GM19467 (cell line): ENCODE data around the gene ATG7.
"Not testable (repeated sequence)": the region's sequence is repeated elsewhere in the genome, so short reads cannot be mapped to it uniquely, and the experiment has no call there.

Source experiments
- ATAC-seq: cut with Tn5 transposase; IDR thresholded peaks from one replicate; pipeline ENCODE4 v1.9.1; 2021; ENCODE audit warnings: mild to moderate bottlenecking, moderate library complexity; ENCODE audit not compliant: unreplicated experiment

ATG7 gene

DNA sequence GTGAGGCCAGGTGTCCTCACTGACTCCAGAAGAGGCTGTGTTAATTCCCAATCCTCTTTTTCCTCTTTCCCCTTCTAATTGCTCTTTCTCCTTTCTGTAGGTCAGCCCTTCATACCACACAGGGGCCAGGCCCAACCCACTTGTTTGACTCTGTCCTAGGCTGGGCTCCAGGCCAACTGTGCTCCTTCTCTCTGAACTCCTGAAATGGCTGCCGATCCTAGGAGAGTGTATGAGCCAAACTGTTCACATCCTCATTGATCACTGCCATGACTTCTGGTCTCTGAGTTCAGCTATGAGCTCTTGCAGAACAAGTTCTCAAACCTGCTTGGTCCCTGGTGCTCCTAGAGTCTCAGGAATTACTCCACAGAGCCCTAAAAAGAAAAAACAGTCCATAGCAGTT is 226.4 kb downstream of the ATG7 start:
- ATAC-seq: no peak

DNA sequence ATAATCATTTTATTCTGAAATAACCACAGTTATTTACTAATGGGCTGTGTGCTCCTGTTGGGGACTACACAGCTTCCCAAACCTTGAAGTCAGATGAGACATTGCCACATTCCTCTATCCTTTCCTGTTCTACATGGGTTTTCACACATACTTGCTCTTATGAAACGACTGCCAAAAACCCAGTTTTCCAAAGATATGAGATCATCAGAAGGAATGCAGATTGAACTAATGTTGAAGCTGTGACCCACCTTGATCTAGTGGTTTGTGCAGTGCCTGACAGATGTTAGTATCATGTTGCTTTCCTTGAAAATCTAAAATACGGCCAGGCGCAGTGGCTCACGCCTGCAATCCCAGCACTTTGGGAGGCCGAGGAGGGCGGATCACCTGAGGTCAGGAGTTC is 226.9 kb downstream of the ATG7 start:
- ATAC-seq: no peak

DNA sequence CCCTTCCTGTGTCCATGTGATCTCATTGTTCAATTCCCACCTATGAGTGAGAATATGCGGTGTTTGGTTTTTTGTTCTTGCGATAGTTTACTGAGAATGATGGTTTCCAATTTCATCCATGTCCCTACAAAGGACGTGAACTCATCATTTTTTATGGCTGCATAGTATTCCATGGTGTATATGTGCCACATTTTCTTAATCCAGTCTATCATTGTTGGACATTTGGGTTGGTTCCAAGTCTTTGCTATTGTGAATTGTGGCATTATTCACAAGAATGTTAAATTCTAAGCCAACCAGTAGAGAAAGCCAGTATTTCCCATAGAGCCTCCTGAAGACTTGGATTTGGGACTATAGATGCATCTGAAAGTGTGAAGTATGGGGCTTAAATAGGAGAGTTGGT is 230.2 kb downstream of the ATG7 start:
- ATAC-seq: not testable (repeated sequence)

DNA sequence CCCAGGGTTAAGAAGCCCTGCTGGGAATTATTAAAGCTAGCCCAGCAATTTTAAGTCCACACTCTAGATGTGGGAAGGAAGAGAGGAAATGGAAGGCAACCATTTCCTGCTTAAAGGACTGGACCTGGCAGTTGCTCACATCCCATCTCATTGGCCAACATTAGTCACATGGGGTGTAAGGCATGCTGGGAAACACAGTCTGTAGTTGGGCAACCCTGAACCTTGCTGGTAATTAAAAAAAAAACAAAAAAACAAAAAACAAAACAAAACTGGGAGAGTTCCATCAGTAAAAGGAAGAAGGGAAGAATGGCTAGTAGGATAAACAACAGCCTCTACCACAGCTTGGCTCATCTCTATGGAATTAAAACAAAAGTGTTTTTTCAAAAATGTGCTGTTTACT is 235.5 kb downstream of the ATG7 start:
- no peak for ATAC-seq

DNA sequence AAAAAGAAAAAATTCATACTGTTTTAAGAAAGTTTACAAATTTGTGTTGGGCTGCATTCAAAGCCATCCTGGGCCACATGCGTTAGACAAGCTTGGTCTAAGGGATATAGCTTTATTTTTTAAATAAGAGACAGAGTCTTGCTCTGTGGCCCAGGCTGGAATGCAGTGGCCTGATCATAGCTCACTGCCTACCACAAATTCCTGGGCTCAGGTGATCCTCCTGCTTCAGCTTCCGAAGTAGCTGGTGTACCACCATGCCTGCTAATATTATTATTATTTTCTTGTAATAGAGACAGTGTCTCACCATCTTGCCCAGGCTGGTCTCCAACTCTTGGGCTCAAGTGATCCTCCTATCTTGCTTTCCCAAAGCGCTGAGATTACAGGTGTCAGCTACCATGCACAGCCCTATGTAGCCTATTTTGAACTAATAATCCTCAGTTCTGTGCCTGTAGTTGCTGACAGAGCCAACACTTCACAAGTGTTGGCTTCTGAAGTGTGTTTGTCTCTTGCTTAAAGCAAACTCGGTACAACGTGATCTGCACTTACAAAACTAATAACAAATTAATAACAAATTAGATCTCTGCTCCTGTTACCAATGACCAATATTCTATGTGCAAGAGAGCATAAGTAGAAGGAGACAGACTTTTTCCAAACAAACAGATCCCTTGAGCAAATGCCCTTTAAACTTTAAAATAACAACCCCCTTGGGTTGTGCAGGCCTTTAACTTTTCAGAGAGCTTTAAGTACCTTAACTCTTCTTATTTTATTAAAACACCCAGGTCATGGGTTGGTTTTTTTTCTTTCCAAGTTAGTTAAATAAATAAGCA is 236.4 kb downstream of the ATG7 start:
- no peak for ATAC-seq

DNA sequence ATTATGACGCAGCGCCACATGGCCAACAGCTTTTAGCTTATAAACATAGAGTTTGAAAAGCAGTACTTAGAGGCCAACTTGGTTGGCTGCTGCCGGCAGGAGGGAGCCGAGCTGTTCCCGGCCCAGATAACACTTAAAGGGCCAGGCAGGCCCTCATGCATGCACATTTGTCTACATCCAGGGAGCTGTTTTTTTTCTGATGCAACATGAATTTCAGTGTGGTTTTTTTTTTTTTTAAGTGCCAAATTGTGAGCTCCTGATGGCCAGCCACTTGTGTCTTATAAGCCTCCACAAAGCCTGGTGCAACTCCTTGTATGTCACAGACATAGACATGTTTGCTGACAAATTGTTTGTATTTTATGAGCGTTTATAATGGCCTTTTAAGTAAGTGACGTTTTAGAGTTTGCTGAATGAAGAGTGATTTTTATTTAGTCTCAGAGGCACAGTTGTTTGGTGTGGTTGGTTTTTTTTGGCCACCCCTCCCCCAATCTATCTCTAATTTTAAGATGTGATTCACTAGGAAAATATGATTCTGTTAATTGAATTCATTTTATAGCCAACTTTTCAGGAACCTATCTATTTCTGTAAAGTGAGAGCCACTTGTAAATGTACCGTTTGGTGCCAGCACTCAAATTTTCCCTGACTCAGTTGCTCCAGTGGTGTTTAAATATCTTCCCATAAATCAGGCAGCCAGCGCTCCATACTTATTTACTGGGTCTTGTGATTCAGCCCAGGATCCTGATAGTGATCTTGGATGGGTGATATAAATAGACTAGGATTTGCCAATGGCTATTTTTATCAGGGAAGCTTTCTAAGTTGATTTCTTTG is 237.2 kb downstream of the ATG7 start:
- no peak for ATAC-seq

DNA sequence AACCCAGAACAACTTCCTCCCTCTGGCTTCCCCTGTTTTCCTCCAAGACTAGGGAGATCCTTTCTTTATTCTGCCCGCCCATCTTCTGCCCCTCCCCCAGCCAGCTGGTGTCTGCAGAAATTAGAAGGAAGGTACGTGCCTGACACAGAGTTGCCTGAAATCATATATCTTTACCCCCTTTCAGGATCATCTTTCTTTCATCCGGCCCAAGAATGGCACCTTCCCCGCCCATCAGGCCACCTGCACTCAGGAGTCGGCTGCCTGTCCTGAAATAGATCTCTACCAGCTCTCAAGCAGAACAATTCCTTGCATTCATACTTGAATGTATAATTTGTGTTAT is 237.8 kb downstream of the ATG7 start:
- ATAC-seq: no peak

DNA sequence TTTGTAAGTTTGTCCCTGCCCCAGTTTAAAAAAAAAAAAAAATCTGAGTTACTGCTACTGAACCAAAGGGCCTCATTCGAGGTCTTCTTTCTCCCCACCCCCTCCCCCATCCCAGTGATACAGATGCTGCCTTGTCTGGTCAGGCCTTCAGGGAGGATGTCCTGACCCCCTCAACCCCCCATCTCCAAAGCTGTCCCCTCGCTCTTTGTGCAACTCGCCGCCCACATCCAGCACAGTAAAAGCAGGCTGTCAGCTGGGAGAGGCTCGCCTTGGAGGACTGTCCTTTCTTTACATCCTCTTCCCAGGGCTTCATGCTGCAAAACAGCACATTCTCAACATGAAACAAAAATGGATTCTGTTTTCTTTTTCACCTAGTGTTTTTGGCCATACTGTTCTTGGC is 238.2 kb downstream of the ATG7 start:
- ATAC-seq: no peak

DNA sequence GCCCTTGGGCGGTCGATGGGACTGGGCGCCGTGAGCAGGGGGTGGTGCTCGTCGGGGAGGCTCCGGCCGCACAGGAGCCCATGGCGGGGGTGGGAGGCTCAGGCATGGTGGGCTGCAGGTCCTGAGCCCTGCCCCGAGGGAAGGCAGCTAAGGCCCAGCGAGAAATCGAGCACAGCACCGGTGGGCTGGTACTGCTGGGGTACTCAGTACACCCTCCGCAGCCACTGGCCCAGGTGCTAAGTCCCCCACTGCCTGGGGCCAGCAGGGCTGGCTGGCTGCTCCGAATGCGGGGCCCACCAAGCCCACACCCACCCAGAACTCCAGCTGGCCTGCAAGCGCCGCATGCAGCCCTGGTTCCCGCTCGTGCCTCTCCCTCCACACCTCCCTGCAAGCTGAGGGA is 239.4 kb downstream of the ATG7 start:
- not testable (repeated sequence) for ATAC-seq

DNA sequence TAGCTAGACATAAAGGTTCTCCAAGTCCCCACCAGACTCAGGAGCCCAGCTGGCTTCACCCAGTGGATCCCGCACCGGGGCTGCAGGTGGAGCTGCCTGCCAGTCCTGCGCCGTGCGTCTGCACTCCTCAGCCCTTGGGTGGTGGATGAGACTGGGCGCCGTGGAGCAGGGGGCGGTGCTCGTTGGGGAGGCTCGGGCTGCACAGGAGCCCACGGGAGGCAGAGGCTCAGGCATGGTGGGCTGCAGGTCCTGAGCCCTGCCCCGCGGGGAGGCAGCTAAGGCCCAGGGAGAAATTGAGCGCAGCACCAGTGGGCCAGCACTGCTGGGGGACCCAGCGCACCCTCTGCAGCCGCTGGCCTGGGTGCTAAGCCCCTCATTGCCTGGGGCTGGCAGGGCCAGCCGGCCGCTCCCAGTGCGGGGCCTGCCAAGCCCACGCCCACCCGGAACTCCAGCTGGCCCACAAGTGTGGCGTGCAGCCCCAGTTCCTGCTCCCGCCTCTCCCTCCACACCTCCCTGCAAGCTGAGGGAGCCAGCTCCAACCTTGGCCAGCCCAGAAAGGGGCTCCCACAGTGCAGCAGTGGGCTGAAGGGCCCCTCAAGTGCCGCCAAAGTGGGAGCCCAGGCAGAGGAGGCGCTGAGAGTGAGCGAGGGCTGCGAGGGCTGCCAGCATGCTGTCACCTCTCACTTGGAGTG is 241.1 kb downstream of the ATG7 start:
- ATAC-seq: not testable (repeated sequence)

DNA sequence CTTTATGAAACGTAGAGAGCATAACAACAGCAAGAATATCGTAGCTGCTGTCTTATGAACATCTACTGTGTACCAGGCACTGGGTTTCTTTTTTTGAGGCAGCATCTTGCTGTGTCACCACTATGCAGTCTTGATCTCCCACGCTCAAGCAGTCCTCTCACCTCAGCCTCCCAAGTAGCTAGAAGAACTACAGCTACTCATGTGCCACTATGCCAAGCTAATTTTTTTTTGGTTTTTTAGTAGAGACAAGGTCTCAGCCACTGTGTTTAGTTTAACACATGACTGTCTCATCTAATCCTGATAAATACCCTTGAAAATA is 241.6 kb downstream of the ATG7 start:
- ATAC-seq: no peak

DNA sequence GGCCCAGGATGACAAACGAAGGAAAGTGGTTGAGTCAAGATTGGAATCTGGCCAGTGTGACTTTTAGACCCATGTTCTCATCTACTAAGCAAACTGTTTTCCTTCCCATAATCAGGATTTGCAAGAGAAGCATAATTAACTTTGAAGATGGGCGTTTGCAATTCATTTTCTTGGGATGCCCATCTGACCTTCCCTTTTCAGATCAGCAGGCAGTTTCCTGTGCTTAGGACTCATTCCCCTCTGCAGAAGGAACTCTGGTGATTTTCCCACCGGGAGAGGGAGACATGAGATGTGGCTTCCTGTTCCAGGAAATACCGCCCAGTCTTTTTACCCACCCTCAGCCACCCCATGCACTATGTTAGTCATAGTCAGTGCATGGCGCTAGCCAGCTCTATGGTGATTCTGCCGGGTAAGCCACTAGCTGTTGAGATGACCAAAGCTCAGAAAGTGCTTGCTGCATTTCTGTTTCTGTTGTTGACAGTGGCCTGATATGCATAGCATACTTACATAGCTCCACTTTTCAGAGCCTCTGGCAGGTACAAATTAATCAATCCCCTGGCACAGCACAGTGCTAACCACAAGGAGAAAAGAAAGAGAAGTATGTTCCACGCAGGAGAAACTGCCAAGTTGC is 242.1 kb downstream of the ATG7 start:
- no peak for ATAC-seq

DNA sequence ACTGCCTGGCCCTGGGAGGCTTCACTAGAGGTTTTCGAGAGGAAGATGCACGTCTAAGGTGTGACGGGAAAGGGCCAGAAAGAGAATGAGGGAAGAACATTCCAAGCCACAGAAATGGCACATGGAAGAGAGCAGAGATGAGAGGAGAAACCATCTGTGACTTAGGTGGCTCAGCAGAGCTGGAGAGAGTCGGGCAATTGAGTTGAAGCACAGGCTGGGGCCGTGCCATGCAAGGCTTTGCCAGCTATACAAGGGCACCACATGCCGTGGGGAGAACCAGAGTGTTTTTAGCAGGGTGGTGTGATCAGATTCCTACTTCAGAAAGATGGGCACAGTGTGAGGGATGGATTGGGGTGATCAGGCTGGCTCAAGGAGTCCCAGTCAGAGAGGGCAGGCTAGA is 245.4 kb downstream of the ATG7 start:
- ATAC-seq: no peak

DNA sequence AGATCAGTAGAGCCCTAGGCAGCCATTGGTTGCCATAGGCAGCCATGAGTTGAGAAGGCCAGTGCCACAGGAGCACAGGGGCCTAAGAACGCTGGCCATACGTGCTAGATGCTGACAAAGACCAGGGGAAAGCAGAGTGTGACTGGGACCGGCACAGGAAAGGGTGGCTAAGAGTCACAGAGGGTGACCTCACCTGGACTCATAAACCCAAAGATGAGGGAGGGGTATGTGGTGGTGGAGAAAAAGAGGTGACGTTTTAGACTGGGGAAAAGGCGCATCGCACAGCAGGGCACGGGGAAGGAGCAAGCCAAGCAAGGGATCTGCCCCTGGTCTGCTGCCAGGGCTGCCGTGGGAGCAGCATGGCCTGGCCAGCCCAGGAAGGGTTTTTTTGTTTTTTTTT is 249.0 kb downstream of the ATG7 start:
- ATAC-seq: no peak

DNA sequence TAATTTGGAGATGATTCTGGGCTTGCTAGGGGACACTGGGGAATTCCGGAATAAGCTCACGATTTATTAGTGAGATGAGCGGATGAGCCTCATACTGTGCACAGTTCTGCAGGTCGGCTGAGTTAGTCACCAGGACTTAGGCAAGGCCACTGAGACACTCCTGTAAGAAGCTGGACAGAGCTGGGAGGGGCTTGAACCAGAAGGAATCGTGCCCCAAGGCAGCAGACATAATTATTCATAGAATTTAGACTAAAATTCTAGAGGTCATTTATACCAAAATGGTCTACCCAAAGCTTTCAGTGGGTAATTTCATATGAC is 250.2 kb downstream of the ATG7 start:
- ATAC-seq: no peak

DNA sequence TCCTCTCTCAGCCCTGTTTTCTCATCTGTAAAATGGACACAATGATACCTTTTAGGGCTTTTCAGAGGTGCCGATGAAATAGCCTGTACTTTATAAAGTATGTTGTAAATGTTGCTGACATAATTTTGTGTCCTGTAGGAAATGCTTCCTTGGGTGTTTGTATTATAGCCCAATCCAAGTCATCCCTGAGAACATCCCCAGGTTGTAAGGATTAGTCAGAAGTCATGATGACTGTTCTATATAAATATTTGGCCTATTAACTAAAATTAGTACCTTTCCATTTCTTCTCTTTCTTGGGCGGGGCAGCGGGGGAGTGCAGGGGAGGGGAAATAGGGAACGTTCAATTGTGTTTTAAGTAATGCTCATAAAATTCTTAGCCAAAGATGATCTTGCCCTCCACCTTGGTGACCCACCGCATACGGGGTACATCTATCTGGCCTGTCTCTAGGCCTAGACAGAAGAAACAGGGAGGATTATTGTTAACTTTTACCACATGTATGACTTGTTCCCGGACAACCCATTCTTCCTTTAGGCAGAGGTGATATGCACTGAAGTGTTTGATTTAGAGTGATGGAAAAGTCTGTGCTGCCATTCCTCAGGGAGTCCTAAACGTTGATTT is 250.9 kb downstream of the ATG7 start:
- ATAC-seq: no peak

DNA sequence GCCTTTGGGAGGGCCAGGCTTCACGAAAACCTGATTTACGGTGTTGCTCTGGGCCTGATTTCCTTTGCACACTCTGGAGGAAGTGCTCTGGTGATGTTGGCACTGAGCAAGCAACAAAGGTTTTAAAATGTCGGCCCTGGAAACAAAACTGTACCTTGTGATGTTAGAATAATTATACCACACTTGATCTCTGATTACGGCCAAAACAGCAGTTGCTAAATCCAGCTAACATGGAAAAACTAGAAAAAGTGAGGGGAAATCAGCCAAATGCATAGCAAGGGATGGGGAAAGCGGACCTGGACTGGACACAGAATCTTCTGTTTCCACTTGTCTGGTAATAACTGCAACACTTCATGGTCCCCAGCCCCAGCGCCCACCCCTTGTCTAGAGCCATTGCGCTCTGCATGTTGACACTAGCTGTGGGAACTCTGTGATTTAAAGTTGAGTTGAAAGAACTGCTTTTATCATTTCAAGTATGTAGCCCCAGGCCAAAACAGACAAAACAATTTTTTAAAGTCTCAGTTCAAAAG is 251.4 kb downstream of the ATG7 start:
- no peak for ATAC-seq

DNA sequence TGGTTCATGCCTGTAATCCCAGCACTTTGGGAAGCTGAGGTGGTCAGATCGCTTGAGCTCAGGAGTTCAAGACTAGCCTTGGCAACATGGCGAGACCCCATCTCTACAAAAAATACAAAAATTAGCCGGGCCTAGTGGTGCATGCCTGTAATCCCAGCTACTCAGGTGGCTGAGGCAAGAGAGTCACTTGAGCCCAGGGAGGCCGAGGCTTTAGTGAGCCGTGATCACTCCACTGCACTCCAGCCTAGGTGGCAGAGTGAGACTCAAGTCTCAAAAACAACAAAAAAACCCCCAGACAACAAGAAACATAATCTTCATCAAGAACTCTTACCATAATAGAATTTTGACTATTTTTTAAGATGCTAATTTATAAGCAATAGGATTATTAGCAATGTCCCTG is 253.9 kb downstream of the ATG7 start:
- not testable (repeated sequence) for ATAC-seq

DNA sequence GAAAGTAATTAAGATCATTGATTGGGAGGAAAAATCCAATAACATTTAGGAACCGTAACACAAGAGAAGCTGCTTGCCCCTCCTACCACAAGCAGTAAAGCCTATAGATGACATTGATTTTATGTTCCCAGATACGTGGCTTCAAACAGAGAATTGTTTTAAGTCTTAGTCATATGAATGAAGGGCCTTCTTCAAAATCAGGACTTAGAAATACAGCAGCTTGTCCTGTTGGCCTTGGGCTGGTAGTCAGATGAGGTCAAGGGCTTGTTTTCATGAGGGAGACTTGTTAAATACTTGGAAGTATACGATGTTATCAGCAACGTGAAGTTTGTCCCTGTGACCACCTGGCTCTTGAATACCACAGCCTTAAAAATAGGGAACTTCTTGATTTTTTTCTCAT is 257.1 kb downstream of the ATG7 start:
- no peak for ATAC-seq

DNA sequence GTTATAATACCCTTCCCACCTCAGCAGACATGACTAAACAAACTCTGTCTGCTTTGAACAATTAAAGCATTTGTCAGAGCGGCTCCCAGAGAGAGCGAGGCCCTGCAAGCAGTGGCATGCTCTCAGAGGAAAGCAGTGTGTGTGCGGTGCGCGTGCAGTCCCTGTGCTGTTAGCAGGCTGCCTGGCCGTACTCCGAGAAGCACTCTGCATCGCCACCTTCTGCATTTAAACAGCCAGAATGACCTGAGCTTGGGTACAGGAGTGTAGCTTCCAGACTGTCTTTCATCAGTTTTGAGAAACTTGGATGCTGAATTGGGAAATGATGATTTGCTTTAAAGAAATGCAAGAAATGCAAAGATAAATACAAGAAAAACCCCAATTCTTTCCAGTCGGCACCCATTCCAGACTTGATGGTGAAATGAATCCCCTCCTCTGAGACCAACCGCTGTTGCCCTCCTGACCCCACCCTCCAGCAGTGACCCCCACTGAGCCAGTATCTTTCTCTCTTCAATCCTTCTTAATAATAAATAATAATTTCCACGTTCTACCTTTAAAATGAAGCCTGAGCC is 258.0 kb downstream of the ATG7 start:
- ATAC-seq: no peak
